ENCODE results near the gene EIF1. TPM values are rescaled to one million over a fixed set of nuclear protein-coding genes. Genes with fewer than 3 reads are reported as not detected.
A peak's percentile ranks its signal among the peaks of the same experiment; 100 is the strongest.

EIF1 gene
- polyA plus RNA-seq, 1 donor (not counting 4 experiments of a cell fraction or from before 2014, with no cell fraction given), result 308 TPM

- H4K20me1 ChIP-seq (ENCODE audit: control insufficient read depth, extremely low read depth, insufficient read depth, low read length), result no peaks in the 10 kb centered on the region
- no peak for DNase-seq (ENCODE audit: low read depth, low spot score)
- H3K4me1 ChIP-seq (ENCODE audit: control insufficient read depth, extremely low read depth, insufficient read depth, low read length), result peaks cover 20% of the 10 kb centered on the region
- TF ChIP-seq EZH2 (IDR thresholded peaks at IDR 0.05; ENCODE audit: low read length), result no peak
- no peaks in the 10 kb centered on the region for H3K9me3 ChIP-seq (ENCODE audit: control insufficient read depth, low read depth, low read length)
- peak overlapping the region; percentile 39 for H3K9ac ChIP-seq (ENCODE audit: control insufficient read depth, extremely low read depth, insufficient read depth, low read length)
- dilution Hi-C loops (cut with MboI; ENCODE audit: extremely low pct_ligation_motif_present, low sequenced_read_pairs), result no loop called here
- FAIRE-seq, result peak; percentile 23
- no peaks in the 10 kb centered on the region for H3K9me1 ChIP-seq (ENCODE audit: control insufficient read depth, extremely low read depth, insufficient read depth, low read length)
- no peaks in the 10 kb centered on the region for H3K36me3 ChIP-seq (ENCODE audit: control insufficient read depth in 2 of 2, extremely low read depth in 1 of 2, insufficient read depth in 2 of 2, low read length in 2 of 2)
- H3K4me2 ChIP-seq (ENCODE audit: control insufficient read depth, extremely low read depth, insufficient read depth, low read depth, low read length), result peak overlapping the region; percentile 83
- H3K27ac ChIP-seq (ENCODE audit: control insufficient read depth, insufficient read depth, low read length), result peak overlapping the region; percentile 64
- no peaks in the 10 kb centered on the region for H3K79me2 ChIP-seq (ENCODE audit: control insufficient read depth, insufficient read depth, low read length)
- H2AFZ ChIP-seq (ENCODE audit: control insufficient read depth, low read length), result peak overlapping the region; percentile 63
- H3K27me3 ChIP-seq (ENCODE audit: control insufficient read depth, extremely low read depth, insufficient read depth, low read length), result no peaks in the 10 kb centered on the region
- H3K4me3 ChIP-seq (ENCODE audit: control insufficient read depth in 2 of 3, extremely low read depth in 1 of 3, insufficient read depth in 2 of 3, low read depth in 1 of 3, low read length in 3 of 3), result peak overlapping the region in 1 of 3 experiments; percentile 19
These were observed 29.6 kb downstream of the EIF1 start for GRCh38 chr17:41718287-41718645.

DNA sequence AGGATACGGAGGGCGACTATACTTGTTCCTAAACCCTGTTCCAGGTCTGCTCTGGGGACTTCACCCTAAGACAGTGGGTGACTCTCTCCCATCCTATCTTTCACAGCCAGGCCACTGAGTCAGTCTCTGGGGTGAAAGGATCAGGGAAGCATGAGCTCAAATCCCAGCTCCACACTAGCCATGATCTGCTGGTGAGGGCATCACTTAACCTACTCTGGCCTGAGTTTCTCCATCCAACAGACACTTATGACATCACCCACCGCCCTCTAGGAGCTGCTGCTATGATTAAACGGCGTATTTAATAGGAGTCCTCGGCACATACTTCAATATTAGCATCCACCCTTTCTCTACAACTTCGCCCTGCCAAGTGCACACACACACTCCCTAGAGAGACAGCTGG is 33.5 kb downstream of the EIF1 start:
- Histone ChIP-seq H3K9ac (ENCODE audit: control insufficient read depth, extremely low read depth, insufficient read depth, low read length) (no peak overlapping the region), H3K4me3 (ENCODE audit: control insufficient read depth in 2 of 3, extremely low read depth in 1 of 3, insufficient read depth in 2 of 3, low read depth in 1 of 3, low read length in 3 of 3) (no peak overlapping the region), H3K79me2 (ENCODE audit: control insufficient read depth, insufficient read depth, low read length) (no peaks in the 10 kb centered on the region), H4K20me1 (ENCODE audit: control insufficient read depth, extremely low read depth, insufficient read depth, low read length) (no peaks in the 10 kb centered on the region), H2AFZ (ENCODE audit: control insufficient read depth, low read length) (no peak overlapping the region), H3K4me1 (ENCODE audit: control insufficient read depth, extremely low read depth, insufficient read depth, low read length) (peaks cover 15% of the 10 kb centered on the region), H3K27me3 (ENCODE audit: control insufficient read depth, extremely low read depth, insufficient read depth, low read length) (no peaks in the 10 kb centered on the region), H3K4me2 (ENCODE audit: control insufficient read depth, extremely low read depth, insufficient read depth, low read depth, low read length) (no peak overlapping the region), H3K27ac (ENCODE audit: control insufficient read depth, insufficient read depth, low read length) (no peak overlapping the region), H3K9me1 (ENCODE audit: control insufficient read depth, extremely low read depth, insufficient read depth, low read length) (no peaks in the 10 kb centered on the region), H3K36me3 (ENCODE audit: control insufficient read depth in 2 of 2, extremely low read depth in 1 of 2, insufficient read depth in 2 of 2, low read length in 2 of 2) (no peaks in the 10 kb centered on the region), H3K9me3 (ENCODE audit: control insufficient read depth, low read depth, low read length) (no peaks in the 10 kb centered on the region)
- DNase-seq (ENCODE audit: low read depth, low spot score) (no peak), FAIRE-seq (no peak)
- dilution Hi-C loops (cut with MboI; ENCODE audit: extremely low pct_ligation_motif_present, low sequenced_read_pairs), result no loop called here
- TF ChIP-seq, protein P1, sequence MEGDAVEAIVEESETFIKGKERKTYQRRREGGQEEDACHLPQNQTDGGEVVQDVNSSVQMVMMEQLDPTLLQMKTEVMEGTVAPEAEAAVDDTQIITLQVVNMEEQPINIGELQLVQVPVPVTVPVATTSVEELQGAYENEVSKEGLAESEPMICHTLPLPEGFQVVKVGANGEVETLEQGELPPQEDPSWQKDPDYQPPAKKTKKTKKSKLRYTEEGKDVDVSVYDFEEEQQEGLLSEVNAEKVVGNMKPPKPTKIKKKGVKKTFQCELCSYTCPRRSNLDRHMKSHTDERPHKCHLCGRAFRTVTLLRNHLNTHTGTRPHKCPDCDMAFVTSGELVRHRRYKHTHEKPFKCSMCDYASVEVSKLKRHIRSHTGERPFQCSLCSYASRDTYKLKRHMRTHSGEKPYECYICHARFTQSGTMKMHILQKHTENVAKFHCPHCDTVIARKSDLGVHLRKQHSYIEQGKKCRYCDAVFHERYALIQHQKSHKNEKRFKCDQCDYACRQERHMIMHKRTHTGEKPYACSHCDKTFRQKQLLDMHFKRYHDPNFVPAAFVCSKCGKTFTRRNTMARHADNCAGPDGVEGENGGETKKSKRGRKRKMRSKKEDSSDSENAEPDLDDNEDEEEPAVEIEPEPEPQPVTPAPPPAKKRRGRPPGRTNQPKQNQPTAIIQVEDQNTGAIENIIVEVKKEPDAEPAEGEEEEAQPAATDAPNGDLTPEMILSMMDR (optimal IDR thresholded peaks at IDR 0.05 in 1 of 3, IDR thresholded peaks at IDR 0.05 in 1 of 3, conservative IDR thresholded peaks at IDR 0.05 in 1 of 3; ENCODE audit: extremely low read depth in 1 of 3, insufficient read depth in 2 of 3, low read length in 3 of 3), result no peak
- TF ChIP-seq EZH2 (IDR thresholded peaks at IDR 0.05; ENCODE audit: low read length), result no peak

DNA sequence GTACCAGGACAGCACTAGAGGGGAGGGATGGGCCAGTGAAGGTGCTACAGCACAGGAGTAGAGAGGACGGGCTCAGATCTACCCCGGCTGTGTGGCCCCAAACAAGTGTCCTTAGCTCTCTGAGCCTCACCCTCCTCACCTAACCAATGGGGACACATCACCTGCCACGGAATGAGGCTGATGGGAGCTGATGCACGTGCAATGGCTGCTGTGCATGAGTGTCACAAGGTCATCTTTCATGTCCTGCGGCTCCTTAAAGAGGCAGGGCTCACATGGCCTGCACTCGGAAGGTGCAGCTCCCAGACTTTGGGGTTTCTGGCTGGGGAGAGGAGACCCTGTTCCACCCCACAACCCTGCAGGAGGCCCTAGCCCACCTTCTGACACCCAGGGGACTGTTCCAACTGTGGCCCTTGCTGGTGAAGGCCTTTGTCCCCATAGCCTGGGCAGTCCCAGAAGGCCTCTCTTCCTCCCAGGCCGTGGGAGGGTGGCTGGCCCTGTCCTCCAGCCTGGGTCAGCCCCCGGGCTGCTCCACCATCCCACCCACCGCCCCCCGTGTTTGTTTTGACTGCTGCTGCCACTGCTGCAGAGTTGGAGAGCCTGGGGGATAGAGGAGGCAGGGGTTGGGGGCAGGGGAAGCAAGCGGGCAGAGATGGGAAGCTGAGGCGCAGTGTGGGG is 35.3 kb downstream of the EIF1 start:
- FAIRE-seq (no peak), DNase-seq (ENCODE audit: low read depth, low spot score) (no peak)
- TF ChIP-seq EZH2 (IDR thresholded peaks at IDR 0.05; ENCODE audit: low read length), result no peak
- TF ChIP-seq, protein P1 (optimal IDR thresholded peaks at IDR 0.05 in 1 of 3, IDR thresholded peaks at IDR 0.05 in 1 of 3, conservative IDR thresholded peaks at IDR 0.05 in 1 of 3; ENCODE audit: extremely low read depth in 1 of 3, insufficient read depth in 2 of 3, low read length in 3 of 3), result no peak
- no peak overlapping the region for H3K27ac ChIP-seq (ENCODE audit: control insufficient read depth, insufficient read depth, low read length)
- no peaks in the 10 kb centered on the region for H3K27me3 ChIP-seq (ENCODE audit: control insufficient read depth, extremely low read depth, insufficient read depth, low read length)
- no peaks in the 10 kb centered on the region for H3K9me3 ChIP-seq (ENCODE audit: control insufficient read depth, low read depth, low read length)
- H4K20me1 ChIP-seq (ENCODE audit: control insufficient read depth, extremely low read depth, insufficient read depth, low read length), result no peaks in the 10 kb centered on the region
- H3K4me2 ChIP-seq (ENCODE audit: control insufficient read depth, extremely low read depth, insufficient read depth, low read depth, low read length), result no peak overlapping the region
- H3K36me3 ChIP-seq (ENCODE audit: control insufficient read depth in 2 of 2, extremely low read depth in 1 of 2, insufficient read depth in 2 of 2, low read length in 2 of 2), result no peaks in the 10 kb centered on the region
- no peak overlapping the region for H3K4me3 ChIP-seq (ENCODE audit: control insufficient read depth in 2 of 3, extremely low read depth in 1 of 3, insufficient read depth in 2 of 3, low read depth in 1 of 3, low read length in 3 of 3)
- no peaks in the 10 kb centered on the region for H3K9me1 ChIP-seq (ENCODE audit: control insufficient read depth, extremely low read depth, insufficient read depth, low read length)
- H3K79me2 ChIP-seq (ENCODE audit: control insufficient read depth, insufficient read depth, low read length), result no peaks in the 10 kb centered on the region
- no peak overlapping the region for H3K9ac ChIP-seq (ENCODE audit: control insufficient read depth, extremely low read depth, insufficient read depth, low read length)
- H2AFZ ChIP-seq (ENCODE audit: control insufficient read depth, low read length), result no peak overlapping the region
- no peaks in the 10 kb centered on the region for H3K4me1 ChIP-seq (ENCODE audit: control insufficient read depth, extremely low read depth, insufficient read depth, low read length)
- dilution Hi-C loops (cut with MboI; ENCODE audit: extremely low pct_ligation_motif_present, low sequenced_read_pairs), result no loop called here
